ENCODE data around the gene CYTH2.

The CYTH2 gene

GRCh38 chr19:48444936-48445200, 24.3 kb upstream of the CYTH2 start:
- DNase-seq: no peak

GRCh38 chr19:48445256-48445605, 23.9 kb upstream of the CYTH2 start:
- peak overlapping the region; percentile 81 for H3K27ac ChIP-seq
- peaks cover 17% of the 10 kb centered on the region for H3K27me3 ChIP-seq (replicated peaks)
- peak overlapping the region; percentile 97 for H3K4me3 ChIP-seq (ENCODE audit: low read depth, low read length)
- in situ Hi-C loops (cut with HindIII; ENCODE audit: low pct_ligation_motif_present, low sequenced_read_pairs): no loop called here
- peak; percentile 92 for DNase-seq
- peak; percentile 79 for TF ChIP-seq CTCF (IDR thresholded peaks at IDR 0.05; ENCODE audit: low read depth, low read length, missing control alignments)
- H3K36me3 ChIP-seq (replicated peaks): peaks cover 27% of the 10 kb centered on the region

More at GRCh38 chr19:48444936-48445200, 24.3 kb upstream of the CYTH2 start:
- peak overlapping the region; percentile 97 for H3K4me3 ChIP-seq (ENCODE audit: low read depth, low read length)
- TF ChIP-seq CTCF (IDR thresholded peaks at IDR 0.05; ENCODE audit: low read depth, low read length, missing control alignments): no peak
- in situ Hi-C loops (cut with HindIII; ENCODE audit: low pct_ligation_motif_present, low sequenced_read_pairs): no loop called here
- peaks cover 25% of the 10 kb centered on the region for H3K36me3 ChIP-seq (replicated peaks)
- H3K27ac ChIP-seq: no peak overlapping the region
- H3K27me3 ChIP-seq (replicated peaks): peaks cover 17% of the 10 kb centered on the region

GRCh38 chr19:48445606-48446481, 23.3 kb upstream of the CYTH2 start, which contains the start of gene GRWD1:
GRWD1 (plus strand) TSS chr19:48445983; CDS start chr19:48446006, 23 bp downstream.
- H3K36me3 ChIP-seq (replicated peaks): peaks cover 33% of the 10 kb centered on the region
- in situ Hi-C loops (cut with HindIII; ENCODE audit: low pct_ligation_motif_present, low sequenced_read_pairs): no loop called here
- peak within 1 kb of the TSS; percentile 97 for H3K4me3 ChIP-seq (ENCODE audit: low read depth, low read length)
- H3K27ac ChIP-seq: peak within 1 kb of the TSS; percentile 81
- DNase-seq: peak; percentile 95
- TF ChIP-seq CTCF (IDR thresholded peaks at IDR 0.05; ENCODE audit: low read depth, low read length, missing control alignments): peak; percentile 45
- H3K27me3 ChIP-seq (replicated peaks): peaks cover 17% of the 10 kb centered on the region

- Histone ChIP-seq H3K36me3 (replicated peaks) (peaks cover 41% of the 10 kb centered on the region), H3K4me3 (ENCODE audit: low read depth, low read length) (peak overlapping the region; percentile 97), H3K27me3 (replicated peaks) (peaks cover 17% of the 10 kb centered on the region), H3K27ac (peak overlapping the region; percentile 81)
- in situ Hi-C loops (cut with HindIII; ENCODE audit: low pct_ligation_motif_present, low sequenced_read_pairs): no loop called here
- no peak for TF ChIP-seq CTCF (IDR thresholded peaks at IDR 0.05; ENCODE audit: low read depth, low read length, missing control alignments)
- no peak for DNase-seq
Measured at GRCh38 chr19:48446579-48446978, 22.6 kb upstream of the CYTH2 start.

- no peak for DNase-seq
- no peak overlapping the region for H3K27ac ChIP-seq
- no peak for TF ChIP-seq CTCF (IDR thresholded peaks at IDR 0.05; ENCODE audit: low read depth, low read length, missing control alignments)
- peaks cover 6% of the 10 kb centered on the region for H3K27me3 ChIP-seq (replicated peaks)
- H3K36me3 ChIP-seq (replicated peaks): peaks cover 56% of the 10 kb centered on the region
- in situ Hi-C loops (cut with HindIII; ENCODE audit: low pct_ligation_motif_present, low sequenced_read_pairs): no loop called here
- no peak overlapping the region for H3K4me3 ChIP-seq (ENCODE audit: low read depth, low read length)
Measured at GRCh38 chr19:48448563-48448962, 20.6 kb upstream of the CYTH2 start.

GRCh38 chr19:48450441-48450840, 18.7 kb upstream of the CYTH2 start:
- DNase-seq: no peak
- in situ Hi-C loops (cut with HindIII; ENCODE audit: low pct_ligation_motif_present, low sequenced_read_pairs): no loop called here
- TF ChIP-seq CTCF (IDR thresholded peaks at IDR 0.05; ENCODE audit: low read depth, low read length, missing control alignments): no peak
- H3K27me3 ChIP-seq (replicated peaks): no peaks in the 10 kb centered on the region
- H3K4me3 ChIP-seq (ENCODE audit: low read depth, low read length): no peak overlapping the region
- no peak overlapping the region for H3K27ac ChIP-seq
- peaks cover 70% of the 10 kb centered on the region for H3K36me3 ChIP-seq (replicated peaks)
